ENCODE results near the gene SVIL. TPM values are rescaled to one million over a fixed set of nuclear protein-coding genes. Genes with fewer than 3 reads are reported as not detected.
"Not testable (repeated sequence)": the region's sequence is repeated elsewhere in the genome, so short reads cannot be mapped to it uniquely, and the experiment has no call there.

SVIL gene
- total and polyA plus RNA-seq, 10 donors: 1.4 to 65.3 (median 20.4) TPM

- H3K36me3 ChIP-seq: peaks cover 0 to 49% (median 5%) of the 10 kb centered on the region in 6 donors
- H3K9me3 ChIP-seq: no peaks in the 10 kb centered on the region
- intact Hi-C loops (cut with DNase I; ENCODE audit: low total_unique reads): no loop called here
- no peak for DNase-seq
- TF ChIP-seq, protein P1, sequence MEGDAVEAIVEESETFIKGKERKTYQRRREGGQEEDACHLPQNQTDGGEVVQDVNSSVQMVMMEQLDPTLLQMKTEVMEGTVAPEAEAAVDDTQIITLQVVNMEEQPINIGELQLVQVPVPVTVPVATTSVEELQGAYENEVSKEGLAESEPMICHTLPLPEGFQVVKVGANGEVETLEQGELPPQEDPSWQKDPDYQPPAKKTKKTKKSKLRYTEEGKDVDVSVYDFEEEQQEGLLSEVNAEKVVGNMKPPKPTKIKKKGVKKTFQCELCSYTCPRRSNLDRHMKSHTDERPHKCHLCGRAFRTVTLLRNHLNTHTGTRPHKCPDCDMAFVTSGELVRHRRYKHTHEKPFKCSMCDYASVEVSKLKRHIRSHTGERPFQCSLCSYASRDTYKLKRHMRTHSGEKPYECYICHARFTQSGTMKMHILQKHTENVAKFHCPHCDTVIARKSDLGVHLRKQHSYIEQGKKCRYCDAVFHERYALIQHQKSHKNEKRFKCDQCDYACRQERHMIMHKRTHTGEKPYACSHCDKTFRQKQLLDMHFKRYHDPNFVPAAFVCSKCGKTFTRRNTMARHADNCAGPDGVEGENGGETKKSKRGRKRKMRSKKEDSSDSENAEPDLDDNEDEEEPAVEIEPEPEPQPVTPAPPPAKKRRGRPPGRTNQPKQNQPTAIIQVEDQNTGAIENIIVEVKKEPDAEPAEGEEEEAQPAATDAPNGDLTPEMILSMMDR (IDR thresholded peaks at IDR 0.05 in 8 of 11, conservative IDR thresholded peaks at IDR 0.05 in 3 of 11): no peak
- TF ChIP-seq POLR2A (IDR thresholded peaks at IDR 0.05): no peak
- TF ChIP-seq POLR2AphosphoS5 (IDR thresholded peaks at IDR 0.05): no peak
- WGBS, 5 donors: 78 to 87% (median 86%) methylated on average over 9 of the region's 9 CpGs
- peak overlapping the region in 2 of 8 donors; percentile 37 to 46 for H3K27ac ChIP-seq
- peaks cover 0 to 6% (median 0%) of the 10 kb centered on the region in 6 donors for H3K4me1 ChIP-seq
- H3K27me3 ChIP-seq (replicated peaks in 1 of 7): no peaks in the 10 kb centered on the region
- H3K4me3 ChIP-seq: no peak overlapping the region
Observed at GRCh38 chr10:29554660-29555059, 80.1 kb downstream of the SVIL start.

GRCh38 chr10:29553544-29554250 is 81.1 kb downstream of the SVIL start:
- intact Hi-C loops (cut with DNase I; ENCODE audit: low total_unique reads): no loop called here
- peaks cover 0 to 49% (median 5%) of the 10 kb centered on the region in 6 donors for H3K36me3 ChIP-seq

GRCh38 chr10:29553116-29553515 is 81.7 kb downstream of the SVIL start:
- 87 to 96% (median 92%) methylated on average over 9 of the region's 9 CpGs for WGBS, 5 donors
- intact Hi-C loops (cut with DNase I; ENCODE audit: low total_unique reads); H3K27ac ChIP-seq; H3K9me3 ChIP-seq; H3K27me3 ChIP-seq (replicated peaks in 1 of 7); H3K4me1 ChIP-seq; H3K4me3 ChIP-seq; DNase-seq: not testable (repeated sequence)
- H3K36me3 ChIP-seq: peaks cover 0 to 49% (median 5%) of the 10 kb centered on the region in 6 donors

More at GRCh38 chr10:29553544-29554250, 81.1 kb downstream of the SVIL start:
- H3K27me3 ChIP-seq (replicated peaks in 1 of 7): no peaks in the 10 kb centered on the region
- H3K9me3 ChIP-seq: no peaks in the 10 kb centered on the region
- TF ChIP-seq POLR2A (IDR thresholded peaks at IDR 0.05) (no peak), POLR2AphosphoS5 (IDR thresholded peaks at IDR 0.05) (no peak)
- TF ChIP-seq, protein P1 (IDR thresholded peaks at IDR 0.05 in 8 of 11, conservative IDR thresholded peaks at IDR 0.05 in 3 of 11): no peak
- H3K4me3 ChIP-seq: no peak overlapping the region
- H3K27ac ChIP-seq: no peak overlapping the region
- peaks cover 0 to 6% (median 0%) of the 10 kb centered on the region in 6 donors for H3K4me1 ChIP-seq
- WGBS, 5 donors: 85 to 93% (median 89%) methylated on average over 13 of the region's 13 CpGs
- no peak for DNase-seq

- WGBS, 5 donors: 93 to 100% methylated on average over 2 of the region's 3 CpGs; no CpG with 5 or more reads in 3 of the 5 donors
- H3K27me3 ChIP-seq (replicated peaks in 1 of 7); H3K4me1 ChIP-seq; H3K9me3 ChIP-seq; H3K27ac ChIP-seq; intact Hi-C loops (cut with DNase I; ENCODE audit: low total_unique reads); H3K4me3 ChIP-seq; DNase-seq: not testable (repeated sequence)
- peaks cover 0 to 46% (median 5%) of the 10 kb centered on the region in 6 donors for H3K36me3 ChIP-seq
Observed at GRCh38 chr10:29549493-29549892, 85.3 kb downstream of the SVIL start.

DNA sequence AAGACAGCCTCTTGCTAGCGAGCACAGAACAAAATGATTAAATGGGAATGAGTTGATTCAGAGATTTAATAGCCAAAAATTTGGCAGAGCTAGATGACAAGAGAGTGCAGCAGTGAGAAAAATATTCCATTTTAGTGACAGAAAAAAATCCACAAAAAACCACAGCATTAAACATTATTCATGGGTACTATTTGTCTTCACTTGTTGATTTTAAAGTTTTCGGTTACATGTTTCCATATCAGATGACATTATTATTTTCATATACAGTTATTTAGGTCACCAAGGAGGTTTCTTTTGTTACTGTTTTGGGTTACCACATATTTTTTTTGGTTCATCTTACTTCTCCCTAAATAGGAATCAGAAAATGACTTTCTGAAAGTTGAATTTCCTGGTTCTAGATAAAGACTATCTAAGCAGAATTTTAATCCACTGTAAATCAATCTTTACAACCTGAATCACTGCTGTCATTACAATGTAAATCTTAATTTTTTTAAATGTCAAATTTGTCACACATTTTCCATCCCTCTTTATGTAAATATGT is 87.9 kb downstream of the SVIL start:
- no peaks in the 10 kb centered on the region for H3K4me1 ChIP-seq
- H3K27me3 ChIP-seq (replicated peaks in 1 of 7): no peaks in the 10 kb centered on the region
- H3K27ac ChIP-seq: no peak overlapping the region
- no peak overlapping the region for H3K4me3 ChIP-seq
- peaks cover 0 to 20% (median 5%) of the 10 kb centered on the region in 6 donors for H3K36me3 ChIP-seq
- intact Hi-C loops (cut with DNase I; ENCODE audit: low total_unique reads): no loop called here
- DNase-seq: no peak
- 82 to 96% (median 94%) methylated on average over 2 of the region's 2 CpGs for WGBS, 5 donors
- TF ChIP-seq POLR2AphosphoS5 (IDR thresholded peaks at IDR 0.05) (no peak), POLR2A (IDR thresholded peaks at IDR 0.05) (no peak)
- TF ChIP-seq, protein P1 (IDR thresholded peaks at IDR 0.05 in 8 of 11, conservative IDR thresholded peaks at IDR 0.05 in 3 of 11): no peak
- H3K9me3 ChIP-seq: no peaks in the 10 kb centered on the region

Measured in spleen (tissue), 11 donors.